ENCODE measurements around the gene RIN1. TPM values are rescaled to one million over a fixed set of nuclear protein-coding genes. Genes with fewer than 3 reads are reported as not detected.
A peak's percentile ranks its signal among the peaks of the same experiment; 100 is the strongest.

Gene RIN1
- total RNA-seq, 2 donors from 2014 or later = 2.2 to 2.6 TPM

GRCh38 chr11:66345316-66345649, 9.0 kb upstream of the RIN1 start:
- Mint-ChIP-seq H3K27me3 (ENCODE audit: insufficient read depth) (no peaks in the 10 kb centered on the region), H3K27ac (peak overlapping the region; percentile 97), H3K36me3 (ENCODE audit: low read depth) (peaks cover 12% of the 10 kb centered on the region), H3K9me3 (no peaks in the 10 kb centered on the region), H3K4me3 (peak overlapping the region; percentile 87), H3K4me1 (peaks cover 20% of the 10 kb centered on the region)
- peak overlapping the region; percentile 96 for H3K4me3 ChIP-seq (ENCODE audit: low read length)
- H3K4me1 ChIP-seq (ENCODE audit: control insufficient read depth, insufficient read depth, low read length) = peaks cover 8% of the 10 kb centered on the region
- no peaks in the 10 kb centered on the region for H3K9me3 ChIP-seq (ENCODE audit: control insufficient read depth, low read length)
- TF ChIP-seq CTCF (conservative IDR thresholded peaks at IDR 0.05) = no peak
- peak overlapping the region; percentile 89 for H3K9ac ChIP-seq (ENCODE audit: extremely low read depth, low read length, poor library complexity, severe bottlenecking)
- no peak for DNase-seq
- 6 to 25% methylated on average over 3 to 7 of the region's 7 CpGs for WGBS, 2 experiments (ENCODE audit: insufficient coverage in 1 of 2, insufficient read length in 1 of 2)
- peaks cover 22% of the 10 kb centered on the region for H3K36me3 ChIP-seq (ENCODE audit: control insufficient read depth, insufficient read depth, low read length)
- H3K27ac ChIP-seq (ENCODE audit: low read depth, low read length) = peak overlapping the region; percentile 59
- H3K27me3 ChIP-seq (ENCODE audit: control insufficient read depth, insufficient read depth, low read length, poor library complexity, severe bottlenecking) = no peaks in the 10 kb centered on the region

- H3K27ac Mint-ChIP-seq = peak within 1 kb of the TSS; percentile 97
- peak; percentile 98 for DNase-seq
- H3K27ac ChIP-seq (ENCODE audit: low read depth, low read length) = peak within 1 kb of the TSS; percentile 59
- H3K36me3 Mint-ChIP-seq (ENCODE audit: low read depth) = peaks cover 12% of the 10 kb centered on the region
- H3K27me3 ChIP-seq (ENCODE audit: control insufficient read depth, insufficient read depth, low read length, poor library complexity, severe bottlenecking) = no peaks in the 10 kb centered on the region
- H3K4me3 Mint-ChIP-seq = peak within 1 kb of the TSS; percentile 87
- peaks cover 8% of the 10 kb centered on the region for H3K4me1 ChIP-seq (ENCODE audit: control insufficient read depth, insufficient read depth, low read length)
- no peaks in the 10 kb centered on the region for H3K27me3 Mint-ChIP-seq (ENCODE audit: insufficient read depth)
- peak within 1 kb of the TSS; percentile 96 for H3K4me3 ChIP-seq (ENCODE audit: low read length)
- peak; percentile 20 for TF ChIP-seq CTCF (conservative IDR thresholded peaks at IDR 0.05)
- H3K36me3 ChIP-seq (ENCODE audit: control insufficient read depth, insufficient read depth, low read length) = peaks cover 27% of the 10 kb centered on the region
- peak within 1 kb of the TSS; percentile 89 for H3K9ac ChIP-seq (ENCODE audit: extremely low read depth, low read length, poor library complexity, severe bottlenecking)
- peaks cover 20% of the 10 kb centered on the region for H3K4me1 Mint-ChIP-seq
- H3K9me3 Mint-ChIP-seq = no peaks in the 10 kb centered on the region
- WGBS, 2 experiments (ENCODE audit: insufficient coverage in 1 of 2, insufficient read length in 1 of 2) = 0 to 1% methylated on average over 42 to 59 of the region's 59 CpGs
- no peaks in the 10 kb centered on the region for H3K9me3 ChIP-seq (ENCODE audit: control insufficient read depth, low read length)
These were observed 8.5 kb upstream of the RIN1 start, which contains the start of gene BRMS1 for GRCh38 chr11:66344550-66345315. Gene BRMS1 (minus strand): TSS chr11:66345104. CDS start chr11:66342234, 2,870 bp downstream.

GRCh38 chr11:66343176-66343575, 6.9 kb upstream of the RIN1 start:
- H3K27me3 ChIP-seq (ENCODE audit: control insufficient read depth, insufficient read depth, low read length, poor library complexity, severe bottlenecking) = no peaks in the 10 kb centered on the region
- no peak overlapping the region for H3K27ac Mint-ChIP-seq
- peak overlapping the region; percentile 87 for H3K4me3 Mint-ChIP-seq
- WGBS, 2 experiments (ENCODE audit: insufficient coverage in 1 of 2, insufficient read length in 1 of 2) = 94% methylated on average over 7 to 8 of the region's 8 CpGs
- H3K36me3 ChIP-seq (ENCODE audit: control insufficient read depth, insufficient read depth, low read length) = peaks cover 36% of the 10 kb centered on the region
- H3K36me3 Mint-ChIP-seq (ENCODE audit: low read depth) = peaks cover 19% of the 10 kb centered on the region
- H3K9ac ChIP-seq (ENCODE audit: extremely low read depth, low read length, poor library complexity, severe bottlenecking) = no peak overlapping the region
- H3K4me1 Mint-ChIP-seq = peaks cover 20% of the 10 kb centered on the region
- no peaks in the 10 kb centered on the region for H3K9me3 ChIP-seq (ENCODE audit: control insufficient read depth, low read length)
- TF ChIP-seq CTCF (conservative IDR thresholded peaks at IDR 0.05) = no peak
- H3K27me3 Mint-ChIP-seq (ENCODE audit: insufficient read depth) = no peaks in the 10 kb centered on the region
- no peaks in the 10 kb centered on the region for H3K9me3 Mint-ChIP-seq
- no peak overlapping the region for H3K27ac ChIP-seq (ENCODE audit: low read depth, low read length)
- DNase-seq = no peak
- H3K4me3 ChIP-seq (ENCODE audit: low read length) = no peak overlapping the region
- peaks cover 8% of the 10 kb centered on the region for H3K4me1 ChIP-seq (ENCODE audit: control insufficient read depth, insufficient read depth, low read length)

All from endodermal cell (in vitro differentiated cells).